ENCODE data around the gene ATXN1.
"Not testable (repeated sequence)": the region's sequence is repeated elsewhere in the genome, so short reads cannot be mapped to it uniquely, and the experiment has no call there.

ATXN1 gene

GRCh38 chr6:16559071-16559470 is 202.2 kb downstream of the ATXN1 start:
- no peak for DNase-seq

DNA sequence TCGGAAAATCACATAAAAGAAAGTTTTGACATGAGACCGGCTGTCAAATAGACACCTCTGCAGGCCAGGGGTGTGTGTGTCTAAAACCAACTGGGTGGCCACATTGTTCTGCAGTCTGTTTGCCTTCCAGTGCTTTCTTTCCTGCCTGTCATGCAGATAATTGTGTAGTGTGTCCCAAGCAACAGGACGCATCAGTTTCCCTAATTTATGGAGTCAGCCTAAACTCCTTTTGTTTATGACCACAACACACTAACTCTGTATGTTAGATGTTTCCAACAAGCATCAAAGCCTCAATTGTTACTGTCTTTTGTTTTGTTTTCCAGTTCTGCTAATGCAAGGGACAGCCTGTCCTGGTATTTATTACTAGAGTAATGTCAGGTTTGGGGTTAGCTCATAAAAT is 205.7 kb downstream of the ATXN1 start:
- DNase-seq, result no peak

GRCh38 chr6:16553531-16553930 is 207.7 kb downstream of the ATXN1 start:
- DNase-seq, result no peak

DNA sequence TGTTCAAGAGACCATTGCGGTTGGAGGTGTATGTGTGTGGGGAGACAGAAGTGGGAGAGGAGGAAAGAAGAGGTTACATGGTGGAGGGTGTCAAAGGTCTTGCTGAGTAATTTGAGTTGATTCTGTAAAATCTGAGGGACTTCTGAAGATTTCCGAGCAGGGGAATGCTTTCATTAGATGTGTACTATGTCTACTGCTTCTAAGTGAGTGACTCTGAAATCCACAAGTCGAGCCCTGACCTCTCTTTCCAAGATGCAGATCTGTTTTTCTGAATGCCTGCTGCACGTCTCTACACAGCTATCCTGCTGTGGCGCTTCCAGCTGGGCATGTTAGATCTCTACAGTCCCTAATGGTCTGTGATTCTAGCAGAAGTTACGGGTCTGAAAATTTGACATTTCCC is 209.8 kb downstream of the ATXN1 start:
- DNase-seq, result no peak

DNA sequence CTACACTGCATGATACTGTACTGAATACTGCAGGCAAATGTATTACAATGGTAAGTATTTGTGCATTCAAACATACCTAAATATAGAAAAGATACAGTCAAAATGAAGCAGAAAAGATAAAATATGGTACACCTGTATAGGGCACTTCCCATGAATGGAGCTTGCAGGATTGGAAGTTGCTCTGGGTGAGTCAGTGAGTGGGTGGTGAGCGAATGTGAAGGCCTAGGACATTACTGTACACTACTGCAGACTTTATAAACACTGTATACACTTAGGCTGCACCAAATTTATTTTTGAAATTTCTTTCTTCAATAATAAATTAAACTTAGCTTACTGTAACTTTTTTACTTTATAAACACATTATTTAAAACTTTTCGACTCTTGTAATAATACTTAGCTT is 213.1 kb downstream of the ATXN1 start:
- DNase-seq, result no peak

DNA sequence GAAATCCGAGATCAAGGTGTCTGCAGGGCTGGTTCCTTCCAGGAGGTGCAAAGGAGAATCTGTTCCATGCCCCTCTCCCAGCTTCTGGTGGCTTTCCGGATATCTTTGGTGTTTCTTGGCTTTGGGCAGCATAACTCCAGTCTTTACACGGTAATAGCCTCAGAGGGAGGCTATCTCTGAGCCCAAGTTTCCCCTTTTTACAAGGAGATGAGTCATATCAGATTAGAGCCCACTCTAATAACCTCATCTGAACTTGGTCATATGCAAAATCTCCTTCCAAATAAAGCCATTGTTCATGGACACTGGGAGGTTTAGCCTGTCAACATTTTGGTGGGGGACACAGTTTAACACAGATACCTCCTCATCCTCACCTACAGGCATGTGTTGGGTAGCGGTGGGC is 213.7 kb downstream of the ATXN1 start:
- no peak for DNase-seq

GRCh38 chr6:16546861-16547260 is 214.4 kb downstream of the ATXN1 start:
- no peak for DNase-seq

GRCh38 chr6:16545382-16545781 is 215.9 kb downstream of the ATXN1 start:
- DNase-seq, result no peak

- no peak for DNase-seq
Observed at GRCh38 chr6:16544521-16544920, 216.7 kb downstream of the ATXN1 start.

- DNase-seq, result no peak
Observed at GRCh38 chr6:16544006-16544405, 217.3 kb downstream of the ATXN1 start.

GRCh38 chr6:16543521-16543920 is 217.7 kb downstream of the ATXN1 start:
- DNase-seq, result no peak

- no peak for DNase-seq
Observed at GRCh38 chr6:16542070-16542469, 219.2 kb downstream of the ATXN1 start.

DNA sequence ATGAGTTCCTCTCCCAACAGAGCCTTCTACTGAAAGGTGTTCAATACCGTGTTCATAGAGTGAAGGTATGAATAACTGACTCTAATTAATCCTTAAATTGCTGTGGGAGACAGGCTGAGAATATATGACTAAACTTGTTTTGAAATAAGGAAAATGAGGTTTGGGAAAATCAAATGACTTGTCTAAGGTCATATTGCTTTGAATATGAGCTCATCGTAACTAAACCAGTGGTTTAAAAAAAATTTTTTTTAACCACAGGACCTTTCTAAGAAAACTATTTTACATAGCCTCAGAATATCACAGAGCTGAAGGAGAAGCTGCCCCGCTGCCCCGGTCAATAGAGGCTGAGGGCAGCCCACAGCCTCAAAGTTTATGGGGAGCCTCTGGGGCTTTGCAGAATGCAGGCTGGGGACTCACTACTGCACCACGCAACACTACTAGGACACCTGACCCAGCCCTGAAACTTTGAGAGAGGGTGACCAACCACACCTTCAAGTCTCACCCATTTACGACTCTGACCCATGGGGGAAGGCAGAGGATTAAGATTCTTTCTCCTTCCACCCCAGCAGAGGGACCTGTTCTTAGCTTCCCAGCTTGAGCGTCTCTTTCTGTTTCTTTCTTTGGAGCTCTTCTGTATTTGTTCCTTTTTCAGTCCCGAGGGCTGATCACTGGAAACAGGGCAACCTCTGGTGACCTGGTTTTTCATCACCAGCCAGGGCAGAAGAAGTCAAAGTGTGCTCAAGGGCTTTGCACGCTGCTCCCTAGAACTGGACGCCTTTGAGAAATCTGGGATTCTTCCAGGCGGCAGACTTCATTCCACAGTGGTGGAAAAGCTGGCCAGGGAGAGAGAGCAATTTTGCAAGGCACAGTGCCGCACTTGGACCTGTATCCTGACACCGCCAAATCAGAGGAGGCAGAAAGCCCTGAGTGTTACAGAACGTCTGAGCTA is 220.2 kb downstream of the ATXN1 start:
- no peak for DNase-seq

- not testable (repeated sequence) for DNase-seq
Observed at GRCh38 chr6:16540383-16540782, 220.9 kb downstream of the ATXN1 start.

DNA sequence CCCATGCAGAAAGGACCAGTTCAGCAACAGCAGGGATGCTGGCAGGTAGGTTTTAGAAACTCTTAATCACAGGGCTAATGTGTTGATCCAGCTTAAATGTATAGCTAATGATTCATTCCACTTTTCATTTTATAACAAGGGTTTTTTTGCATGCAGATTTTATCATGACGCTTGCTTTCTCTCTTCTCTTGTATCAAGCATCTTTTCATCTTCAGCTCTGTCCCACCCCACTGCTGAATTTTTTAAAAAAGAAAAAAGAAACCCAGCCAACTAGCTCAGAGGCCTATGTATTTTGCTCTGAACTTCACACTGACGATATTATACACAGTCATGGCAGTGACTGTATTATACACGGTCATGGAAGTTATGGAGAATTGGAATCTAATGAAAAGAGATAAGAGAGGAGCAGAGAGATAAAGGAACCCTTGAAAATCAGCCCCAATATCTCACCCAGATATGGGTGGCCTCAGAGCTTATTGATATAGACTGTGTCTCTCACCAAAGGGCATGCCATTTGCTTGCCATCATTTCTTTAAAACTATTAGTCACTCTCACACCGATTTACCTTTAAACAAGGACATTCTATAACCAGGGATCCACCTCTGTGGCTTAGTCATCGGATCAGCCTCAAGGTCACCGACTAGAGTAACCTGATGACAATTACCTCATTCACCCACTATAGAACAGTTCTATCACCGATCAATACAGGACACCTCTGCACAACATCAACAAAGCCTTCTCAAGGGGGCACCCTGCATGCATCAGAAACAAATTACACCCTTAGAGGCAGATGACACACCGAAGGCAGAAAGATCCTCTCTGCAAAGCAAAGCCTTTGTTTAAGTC is 222.0 kb downstream of the ATXN1 start:
- no peak for DNase-seq

DNA sequence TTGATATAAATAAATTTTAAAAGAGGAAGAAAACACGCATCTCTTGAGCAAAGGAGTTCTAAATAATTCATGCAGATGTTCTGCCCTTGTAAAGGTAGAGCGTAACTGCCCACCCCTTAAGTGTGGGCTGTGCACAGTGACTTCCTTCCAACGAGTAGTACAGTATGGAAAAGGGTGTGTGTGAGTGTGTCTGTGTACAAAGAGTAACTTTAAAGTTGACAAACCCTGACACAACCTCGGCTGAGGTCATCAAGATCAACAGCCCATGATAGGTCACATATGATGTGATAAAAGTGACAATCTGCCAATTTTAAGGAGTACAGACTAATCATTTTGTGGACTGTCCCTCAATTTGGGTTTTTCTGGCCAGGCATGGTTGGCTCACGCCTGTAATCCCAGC is 225.7 kb downstream of the ATXN1 start:
- DNase-seq, result no peak

GRCh38 chr6:16533721-16534136 is 227.5 kb downstream of the ATXN1 start:
- no peak for DNase-seq

- DNase-seq, result no peak
Observed at GRCh38 chr6:16533210-16533609, 228.1 kb downstream of the ATXN1 start.

DNA sequence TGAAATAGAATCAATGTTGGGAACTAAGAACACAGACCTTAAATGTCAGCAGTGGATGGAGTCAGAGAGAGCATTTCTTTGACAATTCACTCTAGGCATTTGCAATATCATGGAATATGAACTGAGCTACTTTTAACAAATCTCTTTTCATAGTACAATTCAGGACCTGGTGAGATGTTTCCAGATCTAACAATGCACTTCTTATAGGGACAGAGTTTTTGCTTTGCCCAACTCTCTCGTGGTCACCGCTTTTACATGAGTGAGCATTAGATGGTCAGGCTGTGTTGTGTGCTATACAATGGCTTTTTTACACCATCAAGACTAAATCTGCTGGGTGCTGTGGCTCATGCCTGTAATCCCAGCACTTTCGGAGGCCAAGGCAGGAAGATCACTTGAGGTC is 233.6 kb downstream of the ATXN1 start:
- DNase-seq, result no peak

DNA sequence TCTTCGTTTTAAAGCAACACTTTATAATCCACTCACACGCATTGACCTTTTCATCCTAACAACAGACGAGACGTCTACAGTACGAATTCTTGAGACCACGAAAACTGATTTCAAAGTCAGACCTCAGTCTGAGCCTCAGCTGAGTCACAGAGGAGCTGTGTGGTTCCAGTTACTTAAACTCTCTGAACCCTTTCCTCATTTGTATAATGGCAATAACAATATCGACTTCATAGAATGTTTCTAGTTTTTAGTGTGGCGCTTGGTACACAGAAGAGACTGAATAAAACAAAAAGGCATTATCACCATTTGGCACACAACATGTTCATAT is 236.9 kb downstream of the ATXN1 start:
- no peak for DNase-seq

DNA sequence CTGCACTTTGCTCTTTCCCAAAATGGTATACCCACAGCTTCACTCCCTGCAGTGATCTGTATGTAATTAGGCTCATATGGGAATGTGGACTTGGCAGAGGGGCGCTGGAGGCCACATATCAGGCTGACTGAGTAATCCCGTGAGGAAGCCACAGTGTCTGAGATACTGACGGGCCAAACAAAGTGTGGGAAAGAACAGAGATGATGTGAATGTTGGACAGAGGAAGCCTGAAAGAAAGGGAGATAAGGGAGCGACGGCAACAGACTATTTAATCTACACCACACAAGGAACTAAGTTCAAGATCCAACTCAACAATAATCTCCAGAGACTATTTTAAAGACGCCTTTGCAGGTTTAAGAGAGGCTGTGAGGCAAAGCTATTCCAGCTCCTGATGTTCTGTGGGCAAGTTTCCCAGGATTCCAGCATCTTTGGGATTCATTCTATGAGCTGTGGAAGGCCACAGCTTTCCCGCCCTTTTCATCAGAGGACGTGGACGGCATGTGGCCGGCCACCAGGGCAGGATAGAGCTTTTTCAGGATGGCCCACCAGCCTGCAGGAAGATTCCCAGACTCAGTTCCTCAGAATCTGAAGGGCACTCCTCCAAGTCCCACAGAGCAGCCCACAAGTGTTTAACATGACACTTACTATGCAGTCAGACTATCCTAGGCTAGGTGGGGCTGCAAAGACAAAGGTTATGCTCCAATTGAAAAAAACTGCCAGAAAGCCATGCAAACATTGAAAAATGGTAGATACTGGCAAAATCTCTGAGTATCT is 237.5 kb downstream of the ATXN1 start:
- DNase-seq, result no peak

DNA sequence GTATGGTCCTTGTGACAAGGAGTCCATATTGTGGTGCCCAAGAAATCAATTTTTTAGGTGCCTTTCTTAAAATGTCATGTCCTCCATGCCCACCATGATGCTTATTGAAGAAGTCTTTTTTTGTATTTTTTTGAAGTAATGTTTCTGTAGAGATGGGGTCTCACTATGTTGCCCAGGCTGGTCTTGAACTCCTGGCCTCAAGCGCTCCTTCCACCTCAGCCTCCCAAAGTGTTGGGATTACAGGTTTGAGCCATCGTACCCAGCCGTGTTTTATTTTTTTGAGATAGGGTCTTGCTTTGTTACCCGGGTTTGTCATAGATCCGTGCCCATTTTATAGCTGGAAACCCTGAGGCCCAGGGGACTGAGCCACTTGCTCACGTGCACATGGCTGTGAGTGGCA is 238.3 kb downstream of the ATXN1 start:
- DNase-seq, result no peak

- no peak for DNase-seq
Observed at GRCh38 chr6:16521528-16521927, 239.7 kb downstream of the ATXN1 start.

Data from stimulated activated CD4-positive, alpha-beta T cell treated with anti-CD3 and anti-CD28 coated beads, Interleukin-2, amount 100 ng/mL, for 48 hours (primary cell).